Keratinocyte (primary cell): Measurements from ENCODE around the gene SLC25A44. TPM values are rescaled to one million over a fixed set of nuclear protein-coding genes. Genes with fewer than 3 reads are reported as not detected.
A peak's percentile ranks its signal among the peaks of the same experiment; 100 is the strongest.

Experiments used
- DNase-seq: peaks from one replicate; pipeline ENCODE4 v3.0.0-alpha.2; 2011; ENCODE audit warnings: low read depth, missing footprints, low spot score
- FAIRE-seq: peaks from 2 replicates; lab custom pipeline; 2011; peaks lifted over from hg19 to GRCh38; lab: Jason Lieb, UNC
- H2AFZ ChIP-seq: 2 replicates; pipeline ENCODE4 v1.6.0; 2012; ENCODE audit warnings: low read length, control low read depth, inconsistent platforms; ENCODE audit not compliant: control insufficient read depth
- H3K27ac ChIP-seq: 2 replicates; pipeline ENCODE4 v1.5.1; 2011; ENCODE audit warnings: low read length; ENCODE audit not compliant: control insufficient read depth, insufficient read depth
- H3K27me3 ChIP-seq: 3 replicates; pipeline ENCODE4 v1.6.0; 2011; ENCODE audit warnings: low read length; ENCODE audit not compliant: control insufficient read depth, insufficient read depth; ENCODE audit errors: extremely low read depth
- H3K36me3 ChIP-seq, 2 experiments: 2 replicates in 1 of 2; 3 replicates in 1 of 2; pipeline ENCODE4 v1.5.1; 2011; ENCODE audit warnings: low read length in 2 of 2, mild to moderate bottlenecking in 1 of 2; ENCODE audit not compliant: control insufficient read depth in 2 of 2, insufficient read depth in 2 of 2; ENCODE audit errors: extremely low read depth in 1 of 2
- H3K4me1 ChIP-seq: 3 replicates; pipeline ENCODE4 v1.5.1; 2011; ENCODE audit warnings: low read length; ENCODE audit not compliant: control insufficient read depth, insufficient read depth; ENCODE audit errors: extremely low read depth
- H3K4me2 ChIP-seq: 3 replicates; pipeline ENCODE4 v1.6.0; 2011; ENCODE audit warnings: low read depth, low read length; ENCODE audit not compliant: control insufficient read depth, insufficient read depth; ENCODE audit errors: extremely low read depth
- H3K4me3 ChIP-seq, 3 experiments: fragments of 200-600 bp in 1 of 3; sonication (generic) in 1 of 3; 2 replicates in 2 of 3; 3 replicates in 1 of 3; pipeline ENCODE4 v1.5.1; 2011 to 2016; ENCODE audit warnings: low read length in 3 of 3, mild to moderate bottlenecking in 3 of 3, control low read depth in 2 of 3, inconsistent platforms in 1 of 3, low read depth in 1 of 3, mixed read lengths in 1 of 3, mixed run types in 1 of 3, moderate library complexity in 1 of 3; ENCODE audit not compliant: control insufficient read depth in 2 of 3, insufficient read depth in 2 of 3; ENCODE audit errors: extremely low read depth in 1 of 3
- H3K79me2 ChIP-seq: 2 replicates; pipeline ENCODE4 v1.6.0; 2012; ENCODE audit warnings: low read length; ENCODE audit not compliant: control insufficient read depth, insufficient read depth
- H3K9ac ChIP-seq: 3 replicates; pipeline ENCODE4 v1.6.0; 2011; ENCODE audit warnings: low read length; ENCODE audit not compliant: control insufficient read depth, insufficient read depth; ENCODE audit errors: extremely low read depth
- H3K9me1 ChIP-seq: 3 replicates; pipeline ENCODE4 v1.6.0; 2011; ENCODE audit warnings: low read length; ENCODE audit not compliant: control insufficient read depth, insufficient read depth; ENCODE audit errors: extremely low read depth
- H3K9me3 ChIP-seq: 2 replicates; pipeline ENCODE4 v1.5.1; 2012; ENCODE audit warnings: low read depth, low read length; ENCODE audit not compliant: control insufficient read depth
- H4K20me1 ChIP-seq: 3 replicates; pipeline ENCODE4 v1.6.0; 2011; ENCODE audit warnings: low read length; ENCODE audit not compliant: control insufficient read depth, insufficient read depth; ENCODE audit errors: extremely low read depth
- CTCF ChIP-seq, 3 experiments: IDR thresholded peaks in 1 of 3; conservative IDR thresholded peaks in 1 of 3; optimal IDR thresholded peaks in 1 of 3; 2 replicates in 2 of 3; 3 replicates in 1 of 3; pipeline versions ENCODE3 to v1.5.1; 2011; ENCODE audit warnings: low read length in 3 of 3, mild to moderate bottlenecking in 3 of 3, moderate library complexity in 2 of 3, control low read depth in 1 of 3, inconsistent platforms in 1 of 3; ENCODE audit not compliant: insufficient read depth in 2 of 3; ENCODE audit errors: extremely low read depth in 1 of 3
- EZH2 ChIP-seq: IDR thresholded peaks from one replicate; pipeline ENCODE4 v1.6.1; 2012; ENCODE audit warnings: inconsistent platforms, mild to moderate bottlenecking, low read length, moderate library complexity
- dilution Hi-C: fragments of 300-500 bp; cut with MboI; formaldehyde crosslinking; loops from one replicate; pipeline ENCODE4 v1.7.0; 2020; ENCODE audit warnings: low sequenced_read_pairs; ENCODE audit not compliant: extremely low pct_ligation_motif_present
- polyA plus RNA-seq, 5 experiments: library from polyadenylated mRNA; depleted of rRNA in 3 of 5; stranded (reverse) in 3 of 5; stranded (forward) in 1 of 5; unstranded in 1 of 5; fragments of >200 nt; gene quantifications; 1 replicate in 1 of 5; 2 replicates in 3 of 5; 3 replicates in 1 of 5; pipeline versions ENCODE4 v1.2.1 to v1.2.3, GENCODE V29; 2011 to 2012; ENCODE audit warnings: missing spikeins in 2 of 5, low read depth in 1 of 5, low replicate concordance in 1 of 5

The SLC25A44 gene
- polyA plus RNA-seq, 1 donor (not counting 4 experiments of a cell fraction or from before 2014, with no cell fraction given), result 24.4 TPM

- FAIRE-seq (peak; percentile 77), DNase-seq (no peak)
- H3K9me3 ChIP-seq, result no peaks in the 10 kb centered on the region
- no peak overlapping the region for H3K4me3 ChIP-seq
- no peak overlapping the region for H2AFZ ChIP-seq
- H3K27ac ChIP-seq, result peak overlapping the region; percentile 39
- peaks cover 36 to 67% of the 10 kb centered on the region in 2 experiments for H3K36me3 ChIP-seq
- TF ChIP-seq EZH2, result no peak
- no peak for TF ChIP-seq CTCF (optimal IDR thresholded peaks at IDR 0.05 in 1 of 3, IDR thresholded peaks at IDR 0.05 in 1 of 3, conservative IDR thresholded peaks at IDR 0.05 in 1 of 3; ENCODE audit: extremely low read depth in 1 of 3, insufficient read depth in 2 of 3, low read length in 3 of 3)
- peaks cover 54% of the 10 kb centered on the region for H3K4me1 ChIP-seq
- no peaks in the 10 kb centered on the region for H3K27me3 ChIP-seq
- no peaks in the 10 kb centered on the region for H3K79me2 ChIP-seq
- H3K9me1 ChIP-seq, result peaks cover 5% of the 10 kb centered on the region
- peak overlapping the region; percentile 38 for H3K4me2 ChIP-seq
- dilution Hi-C loops, result no loop called here
- H4K20me1 ChIP-seq, result peaks cover 4% of the 10 kb centered on the region
- no peak overlapping the region for H3K9ac ChIP-seq
Measured at GRCh38 chr1:156257711-156258110, 63.8 kb downstream of the SLC25A44 start.

GRCh38 chr1:156258859-156259258 lies 65.0 kb downstream of the SLC25A44 start:
- no peak overlapping the region for H2AFZ ChIP-seq
- FAIRE-seq, result peak; percentile 99
- no peak overlapping the region for H3K9ac ChIP-seq
- H3K4me2 ChIP-seq, result no peak overlapping the region
- dilution Hi-C loops, result no loop called here
- peaks cover 65% of the 10 kb centered on the region for H3K4me1 ChIP-seq
- H3K9me3 ChIP-seq, result no peaks in the 10 kb centered on the region
- TF ChIP-seq CTCF (optimal IDR thresholded peaks at IDR 0.05 in 1 of 3, IDR thresholded peaks at IDR 0.05 in 1 of 3, conservative IDR thresholded peaks at IDR 0.05 in 1 of 3; ENCODE audit: extremely low read depth in 1 of 3, insufficient read depth in 2 of 3, low read length in 3 of 3), result no peak
- TF ChIP-seq EZH2, result no peak
- no peak for DNase-seq
- H4K20me1 ChIP-seq, result peaks cover 10% of the 10 kb centered on the region
- H3K36me3 ChIP-seq, result peaks cover 26 to 66% of the 10 kb centered on the region in 2 experiments
- no peak overlapping the region for H3K4me3 ChIP-seq
- H3K27me3 ChIP-seq, result no peaks in the 10 kb centered on the region
- H3K79me2 ChIP-seq, result no peaks in the 10 kb centered on the region
- peaks cover 5% of the 10 kb centered on the region for H3K9me1 ChIP-seq
- peak overlapping the region; percentile 39 for H3K27ac ChIP-seq
